ENCODE data around the gene CDKAL1.
"Not testable (repeated sequence)": the region's sequence is repeated elsewhere in the genome, so short reads cannot be mapped to it uniquely, and the experiment has no call there.

CDKAL1 gene

DNA sequence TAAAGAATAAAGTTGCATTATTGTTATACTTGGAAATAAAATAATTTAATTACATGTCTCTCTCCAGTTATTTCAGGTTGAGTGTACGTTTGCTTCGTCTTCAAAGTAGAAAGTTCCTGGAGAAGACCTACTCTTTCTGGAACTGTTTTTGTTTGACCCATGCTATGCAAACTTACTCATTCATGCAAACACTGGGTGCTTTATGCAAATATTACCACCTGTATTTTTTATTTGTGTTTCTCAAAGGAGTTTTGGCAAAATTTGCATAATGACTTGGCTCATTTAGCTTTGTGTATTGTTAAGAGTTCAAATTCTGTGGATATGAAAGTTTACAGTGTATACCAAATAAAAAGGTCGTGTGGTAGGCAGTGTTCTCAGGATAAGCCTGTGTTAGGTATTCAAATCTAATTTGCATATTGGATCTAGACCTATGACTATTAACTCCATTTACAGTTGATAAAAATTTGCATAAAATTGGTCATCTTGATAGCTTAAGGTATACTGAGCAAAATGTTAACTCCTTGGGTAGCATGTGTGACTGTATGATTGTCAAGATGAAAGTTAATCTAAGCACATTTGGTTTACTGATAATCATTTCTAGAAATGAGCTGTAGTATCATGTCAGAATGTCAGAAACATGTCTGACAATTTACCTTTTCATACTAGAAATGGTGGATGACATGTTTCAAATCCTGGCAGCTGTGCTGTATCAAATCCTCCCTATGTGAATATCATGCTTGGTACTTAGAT lies 65.2 kb downstream of the CDKAL1 start:
- DNase-seq: no peak

DNA sequence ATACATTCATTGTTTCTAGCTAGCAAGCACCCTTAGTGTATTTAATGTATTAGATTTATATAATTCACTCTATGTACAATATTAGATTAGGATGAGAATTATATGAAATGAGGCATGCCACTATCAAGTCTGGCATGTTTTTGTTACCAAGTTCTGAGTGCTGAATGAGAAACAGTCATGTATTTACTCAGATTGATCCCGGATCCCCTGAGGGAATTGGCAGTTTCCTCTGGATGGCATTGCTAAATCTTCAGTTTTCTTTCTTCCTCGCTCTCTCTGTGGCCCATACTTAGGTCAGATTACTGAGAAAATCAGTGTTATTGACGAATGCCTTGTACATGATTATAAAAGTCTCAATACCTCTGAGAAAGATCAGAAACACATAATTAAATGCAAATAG lies 66.6 kb downstream of the CDKAL1 start:
- DNase-seq: no peak

DNA sequence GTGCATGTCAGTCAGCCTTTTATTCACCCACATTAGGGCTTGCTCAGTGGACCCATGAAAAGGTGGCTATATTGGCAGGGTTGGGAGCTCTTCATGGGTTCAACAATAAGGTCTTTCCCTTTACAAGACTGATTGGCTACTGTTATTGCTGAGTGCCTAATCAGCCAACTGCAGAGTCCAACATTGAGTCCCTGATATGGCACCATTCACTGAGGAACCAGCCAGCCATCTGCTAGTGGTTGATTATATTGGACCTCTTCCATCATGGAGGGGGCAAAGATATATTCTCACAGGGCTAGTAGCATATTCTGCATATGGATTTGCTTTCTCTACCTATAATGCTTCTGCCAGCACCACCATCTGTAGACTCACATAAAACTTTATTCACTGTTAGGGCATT lies 69.9 kb downstream of the CDKAL1 start:
- no peak for DNase-seq

DNA sequence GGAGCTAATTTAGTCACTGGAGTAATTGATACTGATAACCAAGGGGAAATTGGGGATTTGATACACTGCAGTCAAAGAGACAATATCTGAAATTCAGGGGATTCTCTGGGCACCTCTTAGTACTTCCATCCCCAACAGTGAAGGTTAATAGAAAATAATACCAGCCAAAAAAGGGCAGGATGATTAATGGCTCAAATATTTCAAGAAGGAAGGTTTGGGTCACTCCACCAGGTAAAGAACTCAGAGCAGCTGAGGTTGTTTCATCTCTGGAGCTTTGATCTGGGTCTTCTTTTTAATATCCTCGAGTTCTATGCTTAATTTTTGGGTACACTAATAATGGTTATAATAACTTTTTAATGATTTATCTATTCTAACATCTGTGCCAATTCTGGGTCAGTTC lies 70.8 kb downstream of the CDKAL1 start:
- DNase-seq: no peak

DNA sequence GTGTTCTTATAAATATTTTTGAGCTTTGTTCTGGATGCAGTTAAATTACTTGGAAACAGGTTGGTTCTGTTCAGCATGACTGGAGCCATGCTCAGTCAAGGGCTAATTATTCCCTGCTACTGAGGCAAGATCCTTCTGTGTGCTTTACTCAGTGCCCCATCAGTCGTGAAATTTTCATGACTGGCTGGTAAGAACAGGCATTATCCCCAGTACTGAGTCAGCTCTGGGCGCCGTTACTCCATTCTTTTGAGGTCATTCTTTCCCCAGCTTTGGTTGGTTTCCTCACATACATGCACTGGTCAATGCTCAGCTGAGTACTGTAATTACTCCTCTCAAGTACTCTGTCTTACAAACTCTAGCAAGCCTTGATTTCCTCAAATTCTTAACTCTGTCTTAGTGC lies 71.3 kb downstream of the CDKAL1 start:
- no peak for DNase-seq

DNA sequence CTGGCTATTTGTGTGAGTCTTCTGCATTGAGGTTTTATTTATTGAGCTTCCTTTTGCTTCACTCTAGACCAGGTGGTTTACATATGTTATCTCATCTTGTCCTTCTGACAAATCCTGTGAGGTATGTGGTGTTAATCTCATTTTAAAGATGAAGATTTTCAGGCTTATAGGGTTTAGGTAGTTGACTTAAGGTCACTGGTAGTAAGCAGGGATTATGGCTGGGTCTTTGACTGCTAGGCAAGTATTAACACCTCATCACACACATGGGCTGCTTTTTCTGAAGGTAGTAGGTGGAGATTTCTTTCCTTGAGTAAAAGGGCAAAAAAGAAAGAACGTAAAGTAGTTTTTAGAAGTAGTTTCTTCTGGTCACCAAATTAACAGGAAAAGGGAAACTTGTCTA lies 72.6 kb downstream of the CDKAL1 start:
- no peak for DNase-seq

DNA sequence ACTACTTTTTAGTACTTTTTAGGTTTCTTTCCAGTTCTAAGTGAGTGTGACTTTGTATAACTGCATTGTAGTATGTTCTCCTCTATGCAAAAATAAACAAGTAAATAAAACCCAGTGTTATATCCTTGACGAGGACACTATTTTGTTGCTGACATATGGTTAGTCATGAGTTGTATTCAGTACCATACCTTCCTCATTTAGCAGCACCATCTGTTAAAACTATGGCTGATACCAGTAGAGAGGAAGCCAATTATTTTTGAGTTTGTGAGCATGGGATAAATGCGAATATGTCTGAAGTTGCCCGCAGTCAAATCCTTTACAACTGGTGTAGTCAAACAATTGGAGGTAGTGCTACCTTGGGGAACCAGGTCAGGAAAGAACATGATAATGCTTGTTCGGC lies 74.1 kb downstream of the CDKAL1 start:
- DNase-seq: no peak

DNA sequence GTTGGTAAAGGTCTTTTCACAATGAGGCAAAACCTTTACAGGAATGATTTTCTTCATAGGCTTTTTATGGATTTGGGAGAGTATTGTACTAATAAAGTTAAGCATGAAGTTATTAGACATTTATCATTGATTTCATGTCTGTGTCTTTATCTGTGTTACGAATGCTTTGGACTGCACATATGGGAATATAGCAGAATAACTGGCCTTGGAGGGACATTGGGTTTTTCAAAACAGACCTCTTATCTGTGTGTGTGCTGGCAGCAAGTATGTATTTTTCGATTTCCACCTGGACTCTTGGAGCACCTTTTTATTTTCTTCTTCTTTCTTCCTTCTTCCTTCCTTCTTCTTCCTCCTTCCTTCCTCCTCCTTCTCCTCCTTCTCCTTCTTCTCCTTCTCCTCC lies 74.6 kb downstream of the CDKAL1 start:
- no peak for DNase-seq

DNA sequence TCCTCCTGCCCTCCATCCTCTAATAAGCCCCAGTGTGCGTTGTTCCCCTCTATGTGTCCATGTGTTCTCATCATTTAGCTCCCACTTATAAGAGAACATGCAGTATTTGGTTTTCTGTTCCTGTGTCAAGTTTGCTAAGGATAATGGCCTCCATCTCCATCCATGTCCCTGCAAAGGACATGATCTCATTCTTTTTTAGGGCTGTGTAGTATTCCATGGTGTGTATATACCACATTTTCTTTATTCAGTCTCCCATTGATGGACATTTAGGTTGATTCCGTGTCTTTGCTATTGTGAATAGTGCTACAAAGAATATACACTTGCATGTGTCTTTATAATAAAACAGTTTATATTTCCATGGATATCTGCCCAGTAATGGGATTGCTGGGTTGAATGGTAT lies 75.7 kb downstream of the CDKAL1 start:
- not testable (repeated sequence) for DNase-seq

DNA sequence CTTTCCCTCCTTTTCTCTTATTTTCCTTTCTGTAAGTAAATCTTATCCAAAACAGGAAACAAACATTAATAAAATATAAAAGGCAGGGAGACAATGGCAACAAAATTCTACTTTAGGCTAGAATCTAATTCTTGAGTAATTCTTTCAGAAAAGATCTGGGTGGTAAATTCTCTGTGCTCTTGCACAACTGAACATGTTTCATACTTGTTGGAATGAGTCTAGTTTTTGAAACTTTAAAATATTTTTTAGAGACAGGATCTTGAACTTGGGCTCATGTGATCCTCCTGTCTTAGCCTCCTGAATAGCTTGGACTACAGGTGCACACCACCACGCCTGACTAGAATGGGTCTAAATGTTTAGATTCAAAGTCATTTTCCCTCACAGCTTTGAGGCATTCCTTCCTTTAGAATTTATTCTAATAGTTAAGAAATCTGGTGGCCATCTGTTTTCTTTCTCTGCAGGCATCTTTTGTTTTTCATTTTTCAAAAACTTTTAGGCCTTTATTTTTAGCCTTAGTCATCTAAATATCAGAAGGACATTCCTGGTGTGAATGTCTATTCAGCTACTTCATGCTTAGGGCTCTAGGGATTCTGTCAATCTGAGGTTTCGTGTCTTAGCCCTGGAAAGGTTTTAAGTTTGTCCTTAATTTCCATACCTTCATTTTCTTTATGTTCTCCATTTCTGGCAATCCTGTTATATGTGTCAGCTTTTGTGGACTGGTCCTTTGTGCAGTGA lies 76.5 kb downstream of the CDKAL1 start:
- DNase-seq: no peak

DNA sequence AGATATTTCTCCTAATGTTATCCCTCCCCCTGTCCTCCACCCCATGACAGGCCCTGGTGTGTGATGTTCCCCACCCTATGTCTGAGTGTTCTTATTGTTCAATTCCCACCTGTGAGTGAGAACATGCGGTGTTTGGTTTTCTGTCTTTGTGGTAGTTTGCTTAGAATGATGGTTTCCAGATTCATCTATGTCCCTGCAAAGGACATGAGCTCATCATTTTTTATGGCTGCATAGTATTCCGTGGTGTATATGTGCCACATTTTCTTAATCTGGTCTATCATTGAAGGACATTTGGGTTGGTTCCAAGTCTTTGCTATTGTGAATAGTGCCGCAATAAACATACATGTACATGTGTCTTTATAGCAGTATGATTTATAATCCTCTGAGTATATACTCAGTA lies 83.3 kb downstream of the CDKAL1 start:
- not testable (repeated sequence) for DNase-seq

DNA sequence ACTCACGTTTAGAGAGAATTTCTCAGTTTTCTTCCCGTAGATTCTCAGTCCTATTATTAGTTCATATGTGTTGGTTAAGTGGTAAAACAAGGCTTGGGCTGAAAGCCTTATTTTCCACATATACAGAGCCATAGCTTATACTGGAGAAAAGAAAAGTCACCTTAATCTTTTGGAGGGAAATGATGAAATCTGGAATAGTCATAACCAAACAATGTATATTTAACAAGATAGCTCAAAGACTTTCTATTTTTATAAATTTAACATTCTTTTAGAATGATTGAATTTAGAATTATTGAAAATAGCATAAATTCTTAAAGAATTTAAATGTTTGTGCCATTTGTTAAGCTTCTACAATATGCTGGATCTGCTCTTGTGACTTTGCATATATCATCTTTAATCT lies 85.8 kb downstream of the CDKAL1 start:
- DNase-seq: no peak

DNA sequence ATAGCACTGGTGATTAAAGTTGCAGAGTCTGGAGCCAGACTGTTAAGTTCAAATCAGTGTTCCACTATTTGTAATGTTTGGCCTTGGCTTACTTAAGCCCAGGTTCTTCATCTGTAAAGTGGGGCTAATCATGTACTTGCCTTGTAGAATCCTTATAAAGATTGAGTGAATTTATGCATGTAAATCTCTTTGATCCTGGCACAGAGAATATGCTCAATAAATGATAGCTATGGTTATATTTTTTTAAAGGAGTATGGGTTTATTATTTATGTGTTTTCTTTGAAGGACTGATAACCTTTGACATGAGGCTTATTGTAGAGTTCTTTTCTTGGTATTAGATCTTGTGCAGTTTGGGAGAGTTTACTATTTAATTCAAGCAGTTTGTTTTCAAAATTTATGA lies 89.5 kb downstream of the CDKAL1 start:
- no peak for DNase-seq

DNA sequence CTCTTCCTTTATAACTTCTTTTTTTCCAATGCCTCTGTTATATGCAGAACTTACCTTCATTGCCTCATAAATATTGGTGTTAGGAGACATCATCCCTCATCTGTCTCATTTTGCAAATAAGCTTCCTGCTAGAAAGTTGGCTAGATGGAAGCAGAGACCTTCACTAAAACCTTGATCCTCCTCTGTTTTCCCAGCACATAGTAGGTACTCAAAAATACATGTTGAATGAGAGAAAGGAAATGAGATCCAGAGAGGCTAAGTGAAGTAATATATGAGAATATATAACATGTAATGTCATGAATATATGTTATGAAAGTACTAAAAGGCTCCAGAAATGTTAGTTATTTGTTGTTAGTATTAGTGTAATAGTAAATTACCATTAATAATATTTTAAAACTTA lies 91.9 kb downstream of the CDKAL1 start:
- no peak for DNase-seq

DNA sequence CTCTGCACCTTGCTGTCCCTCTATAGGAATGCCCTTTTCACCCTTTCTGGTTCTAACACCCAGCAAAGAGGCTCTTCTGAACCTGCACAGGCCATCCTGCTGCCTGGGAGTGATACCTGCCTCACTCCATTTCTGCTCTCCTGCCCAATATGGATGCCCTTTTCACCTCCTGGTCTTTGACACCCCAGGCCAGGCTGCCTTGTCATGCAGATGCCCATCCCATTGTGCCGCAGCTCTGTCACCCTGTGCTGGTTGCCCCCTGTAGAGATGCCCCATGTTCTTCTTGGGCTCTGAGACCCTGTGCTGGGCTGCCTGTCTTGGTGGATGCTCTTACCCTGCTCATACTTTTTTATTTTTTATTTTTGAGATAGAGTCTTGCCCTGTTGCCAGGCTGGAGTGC lies 95.3 kb downstream of the CDKAL1 start:
- DNase-seq: no peak

DNA sequence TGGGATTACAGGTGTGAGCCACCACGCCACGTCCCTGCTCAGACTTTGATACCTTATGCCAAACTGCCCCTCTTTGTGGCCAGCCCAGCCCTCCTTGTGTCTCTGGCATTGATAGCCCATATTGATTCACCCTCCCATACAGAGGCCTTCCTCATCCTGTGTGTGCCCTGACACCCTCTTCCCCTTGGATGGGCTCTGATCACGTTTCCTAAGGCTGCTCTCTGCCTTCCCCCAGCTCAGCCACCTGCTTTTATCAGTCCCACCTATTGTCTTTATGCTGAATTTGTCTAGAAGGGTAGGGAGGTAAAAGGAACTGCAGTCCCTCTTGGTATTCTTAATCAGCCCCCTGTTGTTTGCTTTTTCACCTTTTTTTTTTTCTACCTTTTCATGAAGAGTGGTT lies 95.9 kb downstream of the CDKAL1 start:
- no peak for DNase-seq

DNA sequence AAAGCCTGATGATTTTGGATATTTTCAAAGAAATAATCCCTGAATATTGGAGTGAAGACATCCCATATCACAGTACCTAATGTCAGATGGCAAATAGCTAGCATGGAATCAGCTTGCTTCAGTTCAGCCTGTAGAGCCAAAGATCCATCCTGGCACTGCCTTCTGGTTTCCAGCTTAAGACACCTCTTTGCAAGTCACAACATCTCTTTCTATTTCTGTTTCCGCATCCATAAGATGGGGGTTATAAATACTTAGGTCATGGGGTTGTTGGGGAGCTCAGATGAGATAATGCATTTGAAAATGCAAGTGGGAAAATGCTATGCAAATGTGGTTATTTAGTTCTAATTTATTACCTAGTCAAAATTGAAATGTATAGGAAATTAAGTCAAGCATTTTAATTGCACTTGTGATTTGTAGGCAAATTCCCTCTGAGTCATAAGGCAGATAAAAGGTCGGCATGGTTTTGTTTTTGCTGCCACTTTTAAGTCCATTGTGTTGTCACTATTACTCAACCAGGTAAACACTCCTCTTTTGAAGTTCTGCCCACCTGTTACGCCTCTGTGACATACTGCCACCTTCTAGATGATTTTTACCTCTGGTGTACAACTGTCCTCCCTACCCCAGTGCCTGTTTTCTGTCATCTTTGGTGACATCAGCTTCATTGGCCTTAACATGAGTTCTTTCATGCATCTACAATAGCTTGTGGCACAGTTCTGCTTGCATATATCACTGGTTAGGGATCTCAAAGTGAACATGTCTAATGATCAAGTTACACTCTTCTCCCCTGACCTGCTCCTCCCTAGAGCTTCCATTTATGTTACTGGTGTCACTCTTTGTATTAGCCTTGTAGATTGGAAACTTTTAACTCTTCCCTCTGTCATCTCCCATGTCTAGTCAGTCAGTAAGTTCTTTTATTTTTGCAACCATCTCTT lies 96.6 kb downstream of the CDKAL1 start:
- no peak for DNase-seq

DNA sequence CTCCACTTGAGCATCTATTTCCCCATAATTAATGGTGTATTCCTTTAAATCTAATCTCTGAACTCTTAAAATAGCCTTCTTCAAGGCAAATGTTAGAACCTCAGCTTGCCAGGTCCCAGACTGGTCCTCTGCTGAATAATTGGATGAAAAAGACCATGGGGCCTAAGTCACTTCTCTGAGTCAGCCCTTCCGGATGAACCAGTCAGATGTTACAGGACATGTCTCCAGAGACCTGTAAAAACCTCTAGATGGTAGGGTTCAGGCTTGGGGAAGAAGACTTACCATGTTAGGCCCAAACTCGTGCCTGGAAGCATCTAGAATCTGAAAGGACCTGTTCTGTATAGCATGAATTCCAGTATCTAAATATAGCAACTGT lies 97.3 kb downstream of the CDKAL1 start:
- DNase-seq: no peak

DNA sequence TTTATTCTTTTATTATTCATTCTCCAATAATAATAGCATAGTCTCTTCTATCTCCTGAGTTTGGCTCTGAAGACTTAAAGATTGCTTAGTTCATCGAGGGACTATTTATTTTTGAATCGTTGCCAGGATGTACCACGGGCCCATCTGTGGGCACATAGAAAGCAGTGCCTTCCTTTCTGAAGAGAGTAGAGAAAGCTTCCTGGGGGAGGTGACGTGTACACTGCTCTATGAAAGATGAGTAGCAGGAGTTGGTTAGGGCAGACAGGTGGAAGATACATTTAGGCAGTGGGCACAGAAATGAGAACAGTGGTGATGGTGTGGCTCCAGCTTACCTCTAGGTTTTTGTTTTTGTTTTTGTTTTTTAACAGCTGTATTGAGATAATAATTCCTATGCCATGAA lies 98.4 kb downstream of the CDKAL1 start:
- no peak for DNase-seq

DNA sequence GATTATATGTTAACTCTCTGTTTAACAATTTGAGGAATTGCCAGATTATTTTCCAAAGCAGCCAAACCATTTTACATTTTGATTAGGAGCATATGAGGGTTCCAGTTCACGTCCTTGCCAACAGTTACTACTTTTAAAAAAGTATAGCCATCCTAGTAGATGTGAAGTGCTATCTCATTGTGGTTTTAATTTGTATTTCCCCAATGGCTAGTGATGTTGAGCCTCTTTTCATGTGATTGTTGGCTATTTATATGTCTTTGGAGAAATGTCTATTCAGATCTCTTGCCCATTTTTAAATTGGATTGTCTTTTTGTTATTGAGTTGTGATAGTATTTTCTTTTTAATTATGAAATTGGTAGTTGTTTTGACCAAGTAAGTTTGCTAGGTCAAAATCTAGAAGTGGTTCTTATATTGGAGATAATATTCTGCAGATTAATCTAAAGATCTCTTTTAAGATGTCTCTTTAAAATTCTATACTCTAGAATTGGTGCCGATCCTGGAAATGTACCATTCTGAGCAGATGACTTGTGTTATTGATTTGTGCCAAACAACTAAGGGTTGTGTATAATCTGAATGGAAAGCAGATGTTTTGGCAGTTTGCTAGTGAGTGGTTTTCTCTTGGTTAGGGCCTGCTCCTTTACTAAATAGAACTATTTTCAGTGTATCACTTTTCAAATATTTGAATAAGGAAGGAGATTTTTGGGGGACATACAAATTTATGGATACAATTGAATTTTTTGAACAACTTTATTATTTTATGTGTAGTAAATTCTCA lies 99.5 kb downstream of the CDKAL1 start:
- DNase-seq: no peak

DNA sequence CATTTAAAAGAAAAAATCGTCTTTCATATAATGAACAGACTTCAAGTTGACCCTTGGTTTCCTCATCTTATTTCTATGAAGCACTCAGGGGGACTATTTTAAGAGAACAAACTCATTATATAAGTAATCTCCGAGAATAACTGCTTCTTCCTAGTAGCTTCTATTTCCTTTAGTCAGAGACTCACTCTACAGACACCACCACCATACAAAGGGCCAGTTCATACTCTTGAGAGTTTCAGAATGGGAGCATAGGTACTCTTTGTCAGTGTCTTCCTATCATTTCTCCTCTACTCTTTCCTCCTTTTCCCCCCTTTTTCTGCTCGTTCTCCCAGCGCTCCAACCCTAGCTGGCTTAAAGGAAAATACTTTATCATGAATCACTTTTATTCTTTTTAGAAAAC lies 104.9 kb downstream of the CDKAL1 start:
- no peak for DNase-seq

DNA sequence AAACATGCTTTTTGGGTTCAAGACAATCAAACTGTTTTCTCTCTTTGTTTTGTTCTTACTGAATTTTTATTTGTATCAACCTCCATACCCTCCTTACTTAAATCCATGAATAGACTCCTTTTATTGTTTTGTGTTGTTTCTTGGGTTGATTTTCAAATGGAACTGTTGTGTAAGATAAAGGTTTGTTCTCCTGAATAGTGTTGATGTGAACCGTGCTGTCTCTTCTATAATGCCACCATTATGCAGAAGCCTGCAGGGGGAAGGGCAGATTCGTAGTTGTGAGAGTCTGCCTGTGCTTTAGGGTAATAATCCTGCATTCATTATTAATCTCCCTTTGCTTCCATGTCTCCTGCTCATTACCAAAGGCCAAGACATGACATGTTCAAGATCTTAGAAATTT lies 105.9 kb downstream of the CDKAL1 start:
- no peak for DNase-seq

DNA sequence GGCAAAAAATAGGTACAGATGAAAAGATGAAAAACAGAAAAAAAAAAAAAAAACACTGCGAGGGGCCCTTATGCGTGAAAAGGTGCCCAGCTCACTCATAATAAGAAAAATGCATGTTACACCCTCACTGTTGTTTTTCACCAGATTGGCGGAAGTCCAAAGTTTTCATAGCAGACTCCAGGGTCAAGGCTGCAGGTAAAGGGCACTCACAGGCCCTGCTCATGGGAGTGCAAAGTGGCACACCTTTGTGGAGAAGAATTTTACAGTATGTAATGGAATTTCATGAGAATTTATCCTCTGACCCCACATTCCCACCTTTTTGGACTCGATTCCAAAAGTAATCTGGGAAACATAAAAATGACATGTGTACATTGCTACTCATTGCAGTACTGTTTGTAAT lies 108.2 kb downstream of the CDKAL1 start:
- no peak for DNase-seq

Measured in GDM1 (cell line).